Activated T-cell treated with anti-CD3 and anti-CD28 coated beads for 1 hour (primary cell): ENCODE measurements around the gene ALLC.

Experiments used
- DNase-seq: peaks from one replicate; pipeline ENCODE4 v3.0.0-alpha.2; 2020; ENCODE audit warnings: low read depth

The ALLC gene

DNA sequence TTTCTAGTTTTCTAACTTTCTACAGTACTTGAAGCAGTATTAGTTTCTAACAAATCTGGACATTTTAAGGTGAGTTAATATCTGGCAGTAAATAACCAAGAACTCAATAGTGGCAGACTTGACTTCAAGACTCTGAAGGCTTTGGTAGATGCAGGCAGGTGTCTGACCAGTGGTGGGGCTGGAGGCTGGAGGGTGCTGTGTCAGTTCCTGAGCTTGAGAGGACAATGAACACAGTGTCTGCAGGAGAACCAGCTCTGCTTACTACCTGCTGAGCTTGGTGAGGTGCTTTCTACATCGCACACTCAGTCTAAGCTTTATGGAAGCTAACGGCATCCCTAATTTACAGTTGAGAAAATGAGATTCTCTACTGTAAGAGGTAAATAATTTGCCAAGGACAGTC, 21.2 kb downstream of the ALLC start:
- DNase-seq, result no peak

DNA sequence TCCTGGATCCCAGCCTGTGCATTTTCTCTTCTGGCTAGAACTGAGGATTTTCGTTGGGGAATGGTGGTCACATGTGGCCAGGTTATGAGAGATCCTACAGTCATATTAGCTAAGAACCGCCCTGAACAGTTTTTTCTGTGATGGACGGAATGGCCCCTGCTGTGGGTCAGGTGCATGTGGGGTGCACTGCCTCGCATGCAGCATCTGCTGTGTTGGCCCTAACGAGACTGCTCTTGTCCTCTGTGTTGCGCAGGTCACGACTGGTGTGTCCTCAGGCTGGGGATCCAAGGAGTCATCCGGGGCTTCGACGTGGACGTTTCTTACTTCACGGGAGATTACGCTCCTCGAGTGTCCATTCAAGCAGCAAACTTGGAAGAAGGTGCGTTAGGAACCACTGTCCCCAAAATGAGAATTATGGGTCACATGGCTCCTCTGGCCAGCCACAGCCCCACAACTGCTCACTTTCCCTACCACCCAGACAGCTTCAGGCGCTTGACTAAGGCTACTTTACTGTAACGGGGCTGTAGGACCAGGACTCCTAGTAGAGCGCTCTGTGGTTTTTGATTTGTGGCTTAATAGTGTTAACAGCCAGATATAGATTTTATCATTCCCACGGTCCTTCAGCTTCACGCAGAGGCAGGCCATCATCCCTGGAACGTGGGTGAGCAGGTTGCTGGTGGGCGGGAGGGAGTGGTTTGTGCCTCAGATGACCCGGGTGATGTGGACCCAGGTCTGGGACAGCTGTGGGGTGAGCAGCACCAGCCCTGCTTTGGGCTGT, 21.8 kb downstream of the ALLC start:
- DNase-seq, result no peak

GRCh38 chr2:3680548-3681345, 22.7 kb downstream of the ALLC start:
- DNase-seq, result no peak

DNA sequence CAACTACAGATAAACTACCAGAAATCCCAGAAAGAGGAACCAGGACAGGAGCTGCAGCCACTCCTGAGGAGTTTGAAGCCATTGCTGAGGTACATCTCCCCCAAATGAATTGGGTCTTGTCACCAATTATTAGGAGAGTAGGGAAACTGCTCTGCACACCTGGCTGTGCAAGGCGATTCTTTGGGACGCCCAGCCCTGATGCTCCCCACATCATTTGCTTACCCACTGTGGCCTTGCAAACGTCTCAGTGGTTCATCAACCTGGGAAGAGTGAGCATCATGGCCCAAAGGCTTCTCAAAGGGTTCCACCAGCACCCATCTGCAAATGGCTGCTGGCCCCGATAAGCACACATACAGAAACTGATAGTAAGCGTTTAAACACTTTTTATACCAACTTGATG, 23.6 kb downstream of the ALLC start:
- DNase-seq, result no peak

DNA sequence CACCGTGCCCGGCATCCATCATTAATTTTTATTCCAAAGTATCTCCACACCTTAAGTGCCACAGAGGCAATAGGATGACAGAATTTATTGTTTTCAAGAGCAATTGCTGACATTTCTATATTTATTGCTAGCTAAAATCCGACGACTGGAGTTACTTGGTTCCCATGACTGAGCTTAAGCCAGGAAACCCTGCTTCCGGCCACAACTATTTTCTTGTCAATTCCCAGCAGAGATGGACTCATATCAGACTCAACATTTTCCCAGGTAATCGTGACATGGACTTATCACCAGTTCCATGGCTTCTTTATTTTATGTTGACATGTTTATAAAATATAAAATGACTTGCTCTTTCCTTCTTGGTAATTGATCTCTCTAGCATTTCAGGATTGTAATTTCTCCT, 24.8 kb downstream of the ALLC start:
- DNase-seq, result no peak

GRCh38 chr2:3683748-3684454, 25.9 kb downstream of the ALLC start:
- no peak for DNase-seq

- no peak for DNase-seq
Observed at GRCh38 chr2:3689998-3690748, 32.2 kb downstream of the ALLC start.

- no peak for DNase-seq
Observed at GRCh38 chr2:3692375-3692774, 34.4 kb downstream of the ALLC start.

- no peak for DNase-seq
Observed at GRCh38 chr2:3696545-3696944, 38.5 kb downstream of the ALLC start.

DNA sequence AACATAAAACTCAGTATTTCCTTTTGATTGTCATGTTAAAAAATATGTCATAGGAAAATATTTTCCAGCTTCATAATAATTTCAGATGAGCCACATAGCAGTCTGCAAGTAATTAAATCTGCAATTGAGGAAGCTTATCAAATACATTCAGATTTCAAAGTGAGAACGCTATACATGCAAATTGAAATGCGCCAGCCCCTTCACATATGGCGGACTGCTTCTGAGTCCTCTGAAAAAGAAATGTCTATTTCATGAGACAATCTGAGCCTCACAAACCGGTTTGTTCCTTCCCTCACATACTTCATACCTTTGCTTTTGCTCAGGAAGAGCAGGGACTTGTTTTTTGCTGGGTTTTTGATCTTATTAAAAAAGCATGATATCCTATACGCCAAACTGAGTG, 43.1 kb downstream of the ALLC start:
- DNase-seq, result no peak

DNA sequence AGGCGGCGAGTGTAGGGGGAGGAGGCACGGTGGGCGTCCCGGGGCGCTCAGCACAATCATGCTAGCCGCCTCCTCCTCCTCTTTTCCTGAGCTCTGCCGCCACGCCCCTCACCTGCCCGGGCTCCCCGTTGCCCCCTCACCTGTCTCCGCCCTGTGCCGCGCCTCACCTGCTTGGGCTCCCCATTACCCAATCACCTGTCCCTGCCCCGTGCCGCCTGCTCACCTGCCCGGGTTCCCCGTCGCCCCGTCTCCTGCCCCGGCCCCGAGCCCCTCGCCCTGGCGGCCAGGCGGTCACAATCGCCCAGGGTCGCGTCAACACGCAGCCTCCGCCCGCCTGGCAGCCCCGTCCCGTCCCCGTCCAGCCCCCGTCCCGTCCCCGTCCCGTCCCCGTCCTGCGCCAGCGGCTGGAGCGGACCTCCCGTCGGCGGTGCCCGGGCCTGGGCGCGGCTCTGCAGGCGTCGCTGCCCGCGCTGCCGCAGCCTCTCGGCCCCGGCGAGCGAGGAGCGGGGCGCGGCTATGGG, 45.3 kb downstream of the ALLC start, which contains the start of gene DCDC2C:
DCDC2C (plus strand) TSS at position 340 of the 521 bp plus-strand sequence; CDS start at position 517, 177 bp downstream.
- DNase-seq, result no peak

GRCh38 chr2:3703757-3704355, 45.9 kb downstream of the ALLC start:
- no peak for DNase-seq

DNA sequence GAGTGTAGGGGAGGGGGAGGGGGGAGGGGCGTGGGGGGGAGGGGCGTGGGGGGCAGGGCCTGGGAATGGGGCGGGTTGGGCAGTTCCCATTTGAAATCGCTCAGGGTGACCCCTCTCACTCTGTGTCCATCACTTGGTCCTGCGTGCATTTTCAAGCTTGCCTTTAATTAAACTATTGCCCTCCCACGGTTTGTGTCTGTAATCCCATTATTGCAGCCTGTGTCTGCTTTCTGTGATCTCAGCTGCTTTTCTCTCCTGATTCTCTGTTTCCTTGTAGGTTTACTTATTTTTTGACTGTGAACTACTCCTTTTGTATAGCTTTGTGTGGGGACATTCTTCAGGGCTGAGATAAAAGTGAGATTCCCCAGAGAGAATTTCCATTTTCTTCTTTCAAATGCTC, 46.7 kb downstream of the ALLC start:
- no peak for DNase-seq

DNA sequence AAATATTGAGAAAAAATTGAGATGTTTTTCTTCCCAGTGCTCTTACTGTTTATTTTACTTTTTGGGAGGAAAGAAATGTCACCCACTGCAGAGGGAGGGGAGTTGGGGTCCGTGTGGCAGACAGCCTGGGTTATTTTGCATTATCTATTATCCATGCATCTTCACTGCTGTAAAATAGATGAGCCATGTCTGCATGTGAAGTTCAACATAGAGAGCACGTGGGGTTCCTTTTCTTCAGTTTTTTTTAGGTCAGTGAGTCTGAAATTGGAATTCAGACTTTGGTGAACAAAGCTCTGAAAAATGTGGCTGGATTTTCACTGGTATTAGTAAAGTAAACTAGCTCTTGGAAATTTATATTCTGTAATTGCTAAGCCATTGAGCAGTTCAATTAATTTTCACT, 47.8 kb downstream of the ALLC start:
- DNase-seq, result no peak

DNA sequence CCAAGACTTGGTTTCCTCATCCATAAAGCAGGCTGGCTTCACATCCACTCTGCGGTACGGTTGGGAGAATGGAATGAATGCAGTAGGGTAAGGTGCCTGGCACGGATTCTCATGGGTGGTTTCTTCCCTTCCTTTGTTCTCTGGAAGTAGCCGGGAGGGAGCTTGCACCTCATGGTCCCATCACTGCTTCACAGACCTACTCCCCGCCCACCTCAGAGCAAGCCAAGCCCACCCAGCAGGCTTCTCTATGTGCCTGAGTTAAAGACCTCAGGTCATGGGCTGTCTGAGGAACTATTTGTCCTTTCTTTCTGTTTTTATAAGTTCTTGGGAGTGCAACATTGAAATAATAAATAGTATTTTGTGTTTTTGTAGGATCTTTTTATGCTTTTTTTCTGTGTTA, 48.9 kb downstream of the ALLC start:
- no peak for DNase-seq

- no peak for DNase-seq
Observed at GRCh38 chr2:3708576-3708975, 50.6 kb downstream of the ALLC start.

DNA sequence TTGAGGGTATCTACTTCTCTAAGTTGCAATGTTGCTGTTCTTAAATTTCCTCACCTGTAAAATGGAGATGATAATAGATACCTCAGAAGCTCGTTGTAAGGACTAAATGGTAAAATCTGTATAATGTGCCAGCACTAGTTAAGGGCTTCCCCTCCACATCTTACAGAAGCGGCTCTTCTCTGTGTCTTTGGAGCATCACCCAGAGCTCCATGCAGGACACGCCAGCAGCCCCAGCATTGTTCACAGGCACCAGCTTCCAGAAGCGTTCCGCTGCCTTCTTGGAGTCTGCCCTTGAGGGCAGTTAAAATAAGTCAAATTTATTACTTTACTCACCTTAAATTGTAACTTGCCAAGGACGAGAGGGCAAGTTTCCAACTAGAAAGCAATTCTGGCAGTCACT, 51.2 kb downstream of the ALLC start:
- no peak for DNase-seq

- no peak for DNase-seq
Observed at GRCh38 chr2:3712424-3712823, 54.4 kb downstream of the ALLC start.

DNA sequence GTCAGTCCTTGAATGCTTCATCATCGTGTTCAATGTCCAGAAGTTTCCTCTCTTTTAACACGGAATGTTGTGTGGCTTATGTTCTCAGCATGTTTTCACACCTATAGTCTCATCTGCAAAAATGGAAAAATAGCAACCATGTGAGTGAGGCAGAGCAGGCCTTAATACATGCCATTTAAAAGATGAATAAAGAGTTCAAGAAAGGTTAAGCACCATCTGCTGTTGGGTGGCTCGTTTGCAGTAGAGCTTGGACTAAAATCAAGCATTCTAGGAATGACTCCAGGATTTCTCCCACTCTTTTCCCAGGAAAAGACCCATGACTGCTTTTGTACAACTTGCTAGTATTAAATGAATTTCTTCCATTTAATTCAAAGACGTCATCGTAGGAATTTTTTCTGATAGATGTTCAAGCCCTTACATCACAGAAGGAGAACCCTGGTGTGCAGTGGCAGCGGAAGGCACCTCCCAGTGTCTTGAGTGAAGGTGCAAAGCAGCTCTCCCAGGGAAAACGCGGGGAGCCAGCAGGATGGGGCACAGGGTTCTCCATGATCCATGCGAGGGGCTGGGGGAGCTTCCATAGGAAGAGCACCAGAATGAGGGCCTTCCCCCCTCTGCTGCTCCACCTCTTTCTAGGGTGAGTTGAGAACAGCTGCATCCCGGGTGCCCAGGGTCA, 55.0 kb downstream of the ALLC start:
- DNase-seq, result no peak

GRCh38 chr2:3718679-3719078, 60.7 kb downstream of the ALLC start:
- no peak for DNase-seq

GRCh38 chr2:3725002-3725401, 67.0 kb downstream of the ALLC start:
- no peak for DNase-seq
